CD4-positive, alpha-beta T cell (primary cell): ENCODE data around the gene MYH3. TPM values are rescaled to one million over a fixed set of nuclear protein-coding genes. Genes with fewer than 3 reads are reported as not detected.

Experiments used
- ATAC-seq: fragments of 200-7000 bp; cut with Tn5 transposase; one replicate; pipeline ENCODE4 v1.10.0; 2022; ENCODE audit warnings: mild to moderate bottlenecking; ENCODE audit not compliant: poor library complexity
- CTCF ChIA-PET: fragments of 350-600 bp; sonication (Branson Sonifier 250); formaldehyde crosslinking; loops from one replicate; lab custom pipeline; 2021; ENCODE audit warnings: antibody characterized with exemption, inconsistent platforms; lab: Charles Lee
- POLR2A ChIA-PET: fragments of 350-600 bp; sonication (Branson Sonifier 250); formaldehyde crosslinking; loops from one replicate; lab custom pipeline; 2021; ENCODE audit warnings: antibody characterized with exemption, inconsistent platforms; lab: Charles Lee
- DNase-seq, 14 experiments: peaks; one replicate each; pipeline ENCODE4 v3.0.0-alpha.2; 2013 to 2020; ENCODE audit warnings: mixed read lengths in 2 of 14
- H3K27ac ChIP-seq, 2 donors: one replicate each; pipeline versions ENCODE4 v1.5.1 to v1.7.0; 2013; ENCODE audit warnings: low read length in 2 of 2, low read depth in 1 of 2, mild to moderate bottlenecking in 1 of 2
- H3K27me3 ChIP-seq, 2 experiments: 1 replicate in 1 of 2; 2 replicates in 1 of 2; pipeline versions ENCODE4 v1.6.1 to v1.7.0; 2013; ENCODE audit warnings: low read length in 2 of 2, control low read depth in 1 of 2, mild to moderate bottlenecking in 1 of 2, moderate library complexity in 1 of 2; ENCODE audit not compliant: insufficient read depth in 2 of 2, control insufficient read depth in 1 of 2
- H3K36me3 ChIP-seq: one replicate; pipeline ENCODE4 v1.6.1; 2013; ENCODE audit warnings: low read length, control low read depth; ENCODE audit not compliant: insufficient read depth
- H3K4me1 ChIP-seq: one replicate; pipeline ENCODE4 v1.6.1; 2013; ENCODE audit warnings: low read length, control low read depth; ENCODE audit not compliant: insufficient read depth
- H3K4me3 ChIP-seq: one replicate; pipeline ENCODE4 v1.5.1; 2013; ENCODE audit warnings: mild to moderate bottlenecking, low read length, moderate library complexity
- H3K9me3 ChIP-seq, 2 experiments: 1 replicate in 1 of 2; 2 replicates in 1 of 2; pipeline versions ENCODE4 v1.6.1 to v1.7.0; 2013; ENCODE audit warnings: low read length in 2 of 2, mild to moderate bottlenecking in 2 of 2, control low read depth in 1 of 2, moderate library complexity in 1 of 2; ENCODE audit not compliant: control insufficient read depth in 1 of 2, insufficient read depth in 1 of 2
- H3K27ac Mint-ChIP-seq: one replicate; pipeline ENCODE4 v1.8.0; 2020; ENCODE audit warnings: mixed read lengths
- H3K27me3 Mint-ChIP-seq: one replicate; pipeline ENCODE4 v1.8.0; 2021; ENCODE audit warnings: mixed read lengths
- H3K36me3 Mint-ChIP-seq: one replicate; pipeline ENCODE4 v1.8.0; 2021; ENCODE audit warnings: low read depth, mixed read lengths
- H3K4me1 Mint-ChIP-seq: one replicate; pipeline ENCODE4 v1.8.0; 2021; ENCODE audit warnings: low read depth, mixed read lengths
- H3K4me3 Mint-ChIP-seq: one replicate; pipeline ENCODE4 v1.8.0; 2020; ENCODE audit warnings: mild to moderate bottlenecking, mixed read lengths
- H3K9me3 Mint-ChIP-seq: one replicate; pipeline ENCODE4 v1.8.0; 2020; ENCODE audit warnings: mixed read lengths
- intact Hi-C, 2 experiments: fragments of 100-400 bp; cut with DNase I in 1 of 2; cut with micrococcal nuclease in 1 of 2; formaldehyde crosslinking; loops; one replicate each; pipeline versions ENCODE4 v1.15.1 to v1.9.0; 2023 to 2025; cut with DNase I, micrococcal nuclease
- total RNA-seq, 174 experiments: library from RNA in 2 of 174; stranded (reverse) in 2 of 174; gene quantifications; one replicate each; pipeline ENCODE4 v1.2.3 and lab custom pipeline; 2021 to 2026
- TF ChIP-seq, protein P1 (sequence below): fragments of 200-600 bp; IDR thresholded peaks from one replicate; pipeline ENCODE4 v1.8.0; 2022; ENCODE audit warnings: antibody characterized with exemption, mild to moderate bottlenecking

The MYH3 gene
- total RNA-seq, 2 experiments from 2014 or later, result 5.4 to 5.6 TPM

DNA sequence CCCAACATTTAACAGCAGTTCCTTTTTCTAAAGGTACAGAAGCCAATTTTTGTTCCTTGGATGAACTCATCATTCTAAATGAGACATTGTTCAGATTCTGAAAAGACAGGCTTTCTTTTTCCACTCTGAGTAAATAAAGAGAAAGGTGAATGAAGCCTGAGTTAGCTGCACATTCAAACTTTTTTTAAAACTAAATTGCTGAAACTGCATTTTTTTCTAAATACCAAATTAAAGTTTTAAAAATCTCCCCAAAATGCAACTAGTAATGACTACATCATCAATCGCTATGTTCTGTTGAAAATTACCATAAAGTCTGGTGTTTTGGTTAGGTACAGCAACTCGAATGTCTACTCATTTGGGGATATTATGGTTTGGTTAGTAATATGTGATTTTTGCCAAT, 30.4 kb upstream of the MYH3 start:
- H3K9me3 ChIP-seq, result no peaks in the 10 kb centered on the region
- Mint-ChIP-seq H3K4me3 (no peak overlapping the region), H3K36me3 (peaks cover 96% of the 10 kb centered on the region), H3K4me1 (peaks cover 37% of the 10 kb centered on the region), H3K27me3 (no peaks in the 10 kb centered on the region), H3K27ac (no peak overlapping the region), H3K9me3 (no peaks in the 10 kb centered on the region)
- TF ChIP-seq, protein P1, sequence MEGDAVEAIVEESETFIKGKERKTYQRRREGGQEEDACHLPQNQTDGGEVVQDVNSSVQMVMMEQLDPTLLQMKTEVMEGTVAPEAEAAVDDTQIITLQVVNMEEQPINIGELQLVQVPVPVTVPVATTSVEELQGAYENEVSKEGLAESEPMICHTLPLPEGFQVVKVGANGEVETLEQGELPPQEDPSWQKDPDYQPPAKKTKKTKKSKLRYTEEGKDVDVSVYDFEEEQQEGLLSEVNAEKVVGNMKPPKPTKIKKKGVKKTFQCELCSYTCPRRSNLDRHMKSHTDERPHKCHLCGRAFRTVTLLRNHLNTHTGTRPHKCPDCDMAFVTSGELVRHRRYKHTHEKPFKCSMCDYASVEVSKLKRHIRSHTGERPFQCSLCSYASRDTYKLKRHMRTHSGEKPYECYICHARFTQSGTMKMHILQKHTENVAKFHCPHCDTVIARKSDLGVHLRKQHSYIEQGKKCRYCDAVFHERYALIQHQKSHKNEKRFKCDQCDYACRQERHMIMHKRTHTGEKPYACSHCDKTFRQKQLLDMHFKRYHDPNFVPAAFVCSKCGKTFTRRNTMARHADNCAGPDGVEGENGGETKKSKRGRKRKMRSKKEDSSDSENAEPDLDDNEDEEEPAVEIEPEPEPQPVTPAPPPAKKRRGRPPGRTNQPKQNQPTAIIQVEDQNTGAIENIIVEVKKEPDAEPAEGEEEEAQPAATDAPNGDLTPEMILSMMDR, result no peak
- peaks cover 63% of the 10 kb centered on the region for H3K36me3 ChIP-seq
- ATAC-seq, result no peak
- POLR2A ChIA-PET, result no interaction called here
- H3K27ac ChIP-seq, result no peak overlapping the region
- no peaks in the 10 kb centered on the region for H3K4me1 ChIP-seq
- no peak overlapping the region for H3K4me3 ChIP-seq
- CTCF ChIA-PET, result no interaction called here
- DNase-seq, result no peak
- intact Hi-C loops, result no loop called here
- H3K27me3 ChIP-seq, result no peaks in the 10 kb centered on the region

GRCh38 chr17:10683853-10684252, 26.7 kb upstream of the MYH3 start:
- peaks cover 69% of the 10 kb centered on the region for H3K36me3 ChIP-seq
- intact Hi-C loops, result no loop called here

DNA sequence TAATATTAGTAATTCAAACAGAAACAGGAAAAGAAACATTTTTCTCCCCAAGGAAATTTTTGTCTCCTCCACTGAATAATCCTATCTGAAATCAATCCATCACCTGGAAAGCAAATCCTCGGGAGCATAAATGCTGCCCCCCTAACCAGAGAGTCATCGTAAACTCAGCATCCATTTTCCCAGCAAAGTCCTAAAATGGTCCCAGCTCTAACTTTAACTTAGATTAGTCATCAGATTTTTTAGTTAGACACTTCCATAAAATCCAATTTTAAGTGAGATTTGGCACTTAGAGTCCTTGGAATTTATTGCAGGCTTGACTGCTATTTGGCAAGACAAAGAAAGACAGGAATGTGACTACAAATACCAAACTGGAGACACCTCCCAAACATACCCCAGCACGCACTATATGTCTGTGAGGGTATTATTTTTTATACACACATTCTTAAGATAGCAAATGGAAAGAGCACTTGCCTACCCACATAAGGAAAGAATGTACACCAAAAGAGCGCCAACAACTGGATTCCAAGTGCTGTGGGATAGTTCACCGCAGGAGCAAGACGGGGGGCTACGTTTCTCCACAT, 24.8 kb upstream of the MYH3 start:
- ChIA-PET POLR2A (no interaction called here), CTCF (interaction anchor here (1.7 kb wide), 1 partner anchor 35 kb away, joined by 5 read pairs; no protein-coding TSS in a partner anchor)
- no peak overlapping the region for H3K27ac Mint-ChIP-seq
- H3K4me3 Mint-ChIP-seq, result no peak overlapping the region
- H3K27me3 ChIP-seq, result no peaks in the 10 kb centered on the region
- no peaks in the 10 kb centered on the region for H3K4me1 Mint-ChIP-seq
- H3K4me3 ChIP-seq, result no peak overlapping the region
- TF ChIP-seq, protein P1, result no peak
- H3K27me3 Mint-ChIP-seq, result no peaks in the 10 kb centered on the region
- no peak for ATAC-seq
- H3K9me3 Mint-ChIP-seq, result no peaks in the 10 kb centered on the region
- intact Hi-C loops, result no loop called here
- H3K9me3 ChIP-seq, result no peaks in the 10 kb centered on the region
- DNase-seq, result no peak
- no peak overlapping the region for H3K27ac ChIP-seq
- H3K4me1 ChIP-seq, result no peaks in the 10 kb centered on the region
- H3K36me3 Mint-ChIP-seq, result peaks cover 91% of the 10 kb centered on the region
- peaks cover 78% of the 10 kb centered on the region for H3K36me3 ChIP-seq

More at GRCh38 chr17:10683853-10684252, 26.7 kb upstream of the MYH3 start:
- Mint-ChIP-seq H3K36me3 (peaks cover 96% of the 10 kb centered on the region), H3K27me3 (no peaks in the 10 kb centered on the region), H3K4me3 (no peak overlapping the region), H3K9me3 (no peaks in the 10 kb centered on the region), H3K4me1 (peaks cover 7% of the 10 kb centered on the region), H3K27ac (no peak overlapping the region)
- Histone ChIP-seq H3K27me3 (no peaks in the 10 kb centered on the region), H3K4me1 (no peaks in the 10 kb centered on the region), H3K27ac (no peak overlapping the region), H3K9me3 (no peaks in the 10 kb centered on the region), H3K4me3 (no peak overlapping the region)
- TF ChIP-seq, protein P1, result peak; percentile 55
- CTCF ChIA-PET, result interaction anchor here (1.3 to 1.9 kb wide), 2 partner anchors 12 to 16 kb away, joined by 3 to 10 read pairs; no protein-coding TSS in a partner anchor
- DNase-seq (peak in 3 of 14 experiments; percentile 11 to 30 (median 28)), ATAC-seq (no peak)
- POLR2A ChIA-PET, result interaction anchor here (0.9 kb wide), 1 partner anchor 16 kb away, joined by 4 read pairs; no protein-coding TSS in a partner anchor
